ENCODE measurements around the gene TMEM44. TPM values are rescaled to one million over a fixed set of nuclear protein-coding genes. Genes with fewer than 3 reads are reported as not detected.

Gene TMEM44
- polyA plus RNA-seq (2013, experiment 1 of 2) = 10.2 TPM
- polyA plus RNA-seq (2013, experiment 2 of 2) = 11.7 TPM

- WGBS = 1% methylated on average over 65 of the region's 66 CpGs
- peaks cover 16% of the 10 kb centered on the region for H3K36me3 ChIP-seq (ENCODE audit: insufficient read depth, low read length)
- peak within 1 kb of the TSS; percentile 84 for H3K9ac ChIP-seq (ENCODE audit: low read depth, low read length)
- peak within 1 kb of the TSS; percentile 73 for H3K4me3 ChIP-seq (ENCODE audit: low read length)
- no peaks in the 10 kb centered on the region for H3K27me3 ChIP-seq (ENCODE audit: insufficient read depth, low read length)
- peak within 1 kb of the TSS; percentile 19; the same call in 1 of the 2 replicates for H3K27ac ChIP-seq (ENCODE audit: low read depth, low read length)
- peaks cover 12% of the 10 kb centered on the region for H3K9me3 ChIP-seq (ENCODE audit: insufficient read depth, low read depth, low read length)
- no peaks in the 10 kb centered on the region for H3K4me1 ChIP-seq (ENCODE audit: insufficient read depth, low read length)
These were observed at the start of gene TMEM44 for GRCh38 chr3:194633349-194634004. TSS of gene TMEM44 (minus strand) at chr3:194633419. CDS start at chr3:194633215, 204 bp downstream.

- H3K27me3 ChIP-seq (ENCODE audit: insufficient read depth, low read length) = peaks cover 36% of the 10 kb centered on the region
- no peak overlapping the region for H3K27ac ChIP-seq (ENCODE audit: low read depth, low read length)
- H3K9me3 ChIP-seq (ENCODE audit: insufficient read depth, low read depth, low read length) = no peaks in the 10 kb centered on the region
- no peaks in the 10 kb centered on the region for H3K36me3 ChIP-seq (ENCODE audit: insufficient read depth, low read length)
- WGBS = 63% methylated on average over 14 of the region's 14 CpGs
- no peak overlapping the region for H3K9ac ChIP-seq (ENCODE audit: low read depth, low read length)
- H3K4me1 ChIP-seq (ENCODE audit: insufficient read depth, low read length) = no peaks in the 10 kb centered on the region
- no peak overlapping the region for H3K4me3 ChIP-seq (ENCODE audit: low read length)
These were observed 49.6 kb upstream of the TMEM44 start for GRCh38 chr3:194682694-194683310.

GRCh38 chr3:194682189-194682693, 49.0 kb upstream of the TMEM44 start:
- no peaks in the 10 kb centered on the region for H3K36me3 ChIP-seq (ENCODE audit: insufficient read depth, low read length)
- H3K4me1 ChIP-seq (ENCODE audit: insufficient read depth, low read length) = no peaks in the 10 kb centered on the region
- no peak overlapping the region for H3K4me3 ChIP-seq (ENCODE audit: low read length)
- H3K9ac ChIP-seq (ENCODE audit: low read depth, low read length) = no peak overlapping the region
- H3K9me3 ChIP-seq (ENCODE audit: insufficient read depth, low read depth, low read length) = no peaks in the 10 kb centered on the region
- peaks cover 33% of the 10 kb centered on the region for H3K27me3 ChIP-seq (ENCODE audit: insufficient read depth, low read length)
- no peak overlapping the region for H3K27ac ChIP-seq (ENCODE audit: low read depth, low read length)
- WGBS = 39% methylated on average over 4 of the region's 4 CpGs

- Histone ChIP-seq H3K9ac (ENCODE audit: low read depth, low read length) (no peak overlapping the region), H3K4me3 (ENCODE audit: low read length) (no peak overlapping the region), H3K27ac (ENCODE audit: low read depth, low read length) (no peak overlapping the region), H3K27me3 (ENCODE audit: insufficient read depth, low read length) (peaks cover 23% of the 10 kb centered on the region), H3K9me3 (ENCODE audit: insufficient read depth, low read depth, low read length) (no peaks in the 10 kb centered on the region), H3K4me1 (ENCODE audit: insufficient read depth, low read length) (no peaks in the 10 kb centered on the region), H3K36me3 (ENCODE audit: insufficient read depth, low read length) (no peaks in the 10 kb centered on the region)
- WGBS = 85% methylated on average over 11 of the region's 11 CpGs
These were observed 47.8 kb upstream of the TMEM44 start for GRCh38 chr3:194680888-194681615.

GRCh38 chr3:194676471-194676870, 43.3 kb upstream of the TMEM44 start:
- Histone ChIP-seq H3K36me3 (ENCODE audit: insufficient read depth, low read length) (no peaks in the 10 kb centered on the region), H3K4me1 (ENCODE audit: insufficient read depth, low read length) (no peaks in the 10 kb centered on the region), H3K27ac (ENCODE audit: low read depth, low read length) (no peak overlapping the region), H3K4me3 (ENCODE audit: low read length) (no peak overlapping the region), H3K9me3 (ENCODE audit: insufficient read depth, low read depth, low read length) (no peaks in the 10 kb centered on the region), H3K9ac (ENCODE audit: low read depth, low read length) (no peak overlapping the region), H3K27me3 (ENCODE audit: insufficient read depth, low read length) (peaks cover 13% of the 10 kb centered on the region)
- 77% methylated on average over 1 of the region's 1 CpG for WGBS

GRCh38 chr3:194675680-194676079, 42.5 kb upstream of the TMEM44 start:
- peaks cover 13% of the 10 kb centered on the region for H3K27me3 ChIP-seq (ENCODE audit: insufficient read depth, low read length)
- no peak overlapping the region for H3K4me3 ChIP-seq (ENCODE audit: low read length)
- H3K9me3 ChIP-seq (ENCODE audit: insufficient read depth, low read depth, low read length) = no peaks in the 10 kb centered on the region
- no peak overlapping the region for H3K9ac ChIP-seq (ENCODE audit: low read depth, low read length)
- no peak overlapping the region for H3K27ac ChIP-seq (ENCODE audit: low read depth, low read length)
- WGBS = 90% methylated on average over 3 of the region's 4 CpGs
- no peaks in the 10 kb centered on the region for H3K36me3 ChIP-seq (ENCODE audit: insufficient read depth, low read length)
- peaks cover 6% of the 10 kb centered on the region; the same call in 1 of the 2 replicates for H3K4me1 ChIP-seq (ENCODE audit: insufficient read depth, low read length)

- Histone ChIP-seq H3K9me3 (ENCODE audit: insufficient read depth, low read depth, low read length) (no peaks in the 10 kb centered on the region), H3K27me3 (ENCODE audit: insufficient read depth, low read length) (peaks cover 13% of the 10 kb centered on the region), H3K27ac (ENCODE audit: low read depth, low read length) (no peak overlapping the region), H3K4me1 (ENCODE audit: insufficient read depth, low read length) (peaks cover 6% of the 10 kb centered on the region; the same call in 1 of the 2 replicates), H3K9ac (ENCODE audit: low read depth, low read length) (no peak overlapping the region), H3K4me3 (ENCODE audit: low read length) (no peak overlapping the region), H3K36me3 (ENCODE audit: insufficient read depth, low read length) (peaks cover 3% of the 10 kb centered on the region)
- WGBS = 81% methylated on average over 12 of the region's 12 CpGs
These were observed 41.9 kb upstream of the TMEM44 start for GRCh38 chr3:194675081-194675640.

GRCh38 chr3:194673761-194674160, 40.5 kb upstream of the TMEM44 start:
- H3K9me3 ChIP-seq (ENCODE audit: insufficient read depth, low read depth, low read length) = no peaks in the 10 kb centered on the region
- peaks cover 13% of the 10 kb centered on the region for H3K27me3 ChIP-seq (ENCODE audit: insufficient read depth, low read length)
- peaks cover 6% of the 10 kb centered on the region; the same call in 1 of the 2 replicates for H3K4me1 ChIP-seq (ENCODE audit: insufficient read depth, low read length)
- no peak overlapping the region for H3K9ac ChIP-seq (ENCODE audit: low read depth, low read length)
- peaks cover 16% of the 10 kb centered on the region for H3K36me3 ChIP-seq (ENCODE audit: insufficient read depth, low read length)
- no peak overlapping the region for H3K27ac ChIP-seq (ENCODE audit: low read depth, low read length)
- H3K4me3 ChIP-seq (ENCODE audit: low read length) = no peak overlapping the region
- WGBS = 82% methylated on average over 3 of the region's 3 CpGs

GRCh38 chr3:194672876-194673275, 39.7 kb upstream of the TMEM44 start:
- Histone ChIP-seq H3K4me3 (ENCODE audit: low read length) (peak overlapping the region; percentile 88), H3K27me3 (ENCODE audit: insufficient read depth, low read length) (peaks cover 13% of the 10 kb centered on the region), H3K27ac (ENCODE audit: low read depth, low read length) (no peak overlapping the region), H3K9me3 (ENCODE audit: insufficient read depth, low read depth, low read length) (no peaks in the 10 kb centered on the region), H3K9ac (ENCODE audit: low read depth, low read length) (peak overlapping the region; percentile 95; the same call in 1 of the 2 replicates), H3K4me1 (ENCODE audit: insufficient read depth, low read length) (peaks cover 6% of the 10 kb centered on the region; the same call in 1 of the 2 replicates), H3K36me3 (ENCODE audit: insufficient read depth, low read length) (peaks cover 25% of the 10 kb centered on the region)
- 58% methylated on average over 5 of the region's 5 CpGs for WGBS

GRCh38 chr3:194671900-194672808, 38.9 kb upstream of the TMEM44 start, which contains the start of gene LSG1:
TSS of gene LSG1 (minus strand) at chr3:194672191. CDS start at chr3:194672162, 29 bp downstream.
- WGBS = under 1% methylated on average over 54 of the region's 57 CpGs
- Histone ChIP-seq H3K4me3 (ENCODE audit: low read length) (peak within 1 kb of the TSS; percentile 88), H3K9me3 (ENCODE audit: insufficient read depth, low read depth, low read length) (no peaks in the 10 kb centered on the region), H3K27me3 (ENCODE audit: insufficient read depth, low read length) (peaks cover 13% of the 10 kb centered on the region), H3K27ac (ENCODE audit: low read depth, low read length) (peak within 1 kb of the TSS; percentile 91), H3K4me1 (ENCODE audit: insufficient read depth, low read length) (peaks cover 6% of the 10 kb centered on the region; the same call in 1 of the 2 replicates), H3K9ac (ENCODE audit: low read depth, low read length) (peak within 1 kb of the TSS; percentile 95), H3K36me3 (ENCODE audit: insufficient read depth, low read length) (peaks cover 27% of the 10 kb centered on the region)
